GM12864 (cell line): Measurements from ENCODE around the gene KCNA3.

Experiments used
- DNase-seq: peaks from one replicate; pipeline ENCODE4 v3.0.0-alpha.2; 2011; ENCODE audit warnings: low read depth
- H3K4me3 ChIP-seq: 2 replicates; pipeline ENCODE4 v1.5.1; 2011; ENCODE audit warnings: mild to moderate bottlenecking, low read depth, low read length, control low read depth
- CTCF ChIP-seq: IDR thresholded peaks from 2 replicates; pipeline ENCODE4 v1.5.1; 2011; ENCODE audit warnings: low read depth, mild to moderate bottlenecking, moderate library complexity, low read length, control low read depth, inconsistent platforms; ENCODE audit errors: missing control alignments

KCNA3 gene

GRCh38 chr1:110710314-110710713, 35.6 kb upstream of the KCNA3 start:
- H3K4me3 ChIP-seq, result no peak overlapping the region
- TF ChIP-seq CTCF, result no peak
- no peak for DNase-seq

GRCh38 chr1:110708974-110709440, 34.3 kb upstream of the KCNA3 start:
- no peak for DNase-seq
- TF ChIP-seq CTCF, result no peak
- H3K4me3 ChIP-seq, result no peak overlapping the region

- no peak for DNase-seq
- no peak for TF ChIP-seq CTCF
- H3K4me3 ChIP-seq, result no peak overlapping the region
Observed at GRCh38 chr1:110707232-110707631, 32.5 kb upstream of the KCNA3 start.

- no peak for DNase-seq
- H3K4me3 ChIP-seq, result no peak overlapping the region
- TF ChIP-seq CTCF, result no peak
Observed at GRCh38 chr1:110706621-110707020, 31.9 kb upstream of the KCNA3 start.

- no peak overlapping the region for H3K4me3 ChIP-seq
- TF ChIP-seq CTCF, result no peak
- no peak for DNase-seq
Observed at GRCh38 chr1:110702260-110702659, 27.5 kb upstream of the KCNA3 start.

- TF ChIP-seq CTCF, result no peak
- no peak for DNase-seq
- no peak overlapping the region for H3K4me3 ChIP-seq
Observed at GRCh38 chr1:110700767-110701166, 26.0 kb upstream of the KCNA3 start.

- no peak for DNase-seq
- no peak for TF ChIP-seq CTCF
- no peak overlapping the region for H3K4me3 ChIP-seq
Observed at GRCh38 chr1:110697606-110698005, 22.9 kb upstream of the KCNA3 start.
